GM18868 (cell line): ENCODE measurements around the gene MTAP.
A peak's percentile ranks its signal among the peaks of the same experiment; 100 is the strongest.

Experiments used
- ATAC-seq: cut with Tn5 transposase; IDR thresholded peaks from one replicate; pipeline ENCODE4 v1.9.1; 2021; ENCODE audit warnings: mild to moderate bottlenecking, moderate library complexity; ENCODE audit not compliant: unreplicated experiment

The MTAP gene

DNA sequence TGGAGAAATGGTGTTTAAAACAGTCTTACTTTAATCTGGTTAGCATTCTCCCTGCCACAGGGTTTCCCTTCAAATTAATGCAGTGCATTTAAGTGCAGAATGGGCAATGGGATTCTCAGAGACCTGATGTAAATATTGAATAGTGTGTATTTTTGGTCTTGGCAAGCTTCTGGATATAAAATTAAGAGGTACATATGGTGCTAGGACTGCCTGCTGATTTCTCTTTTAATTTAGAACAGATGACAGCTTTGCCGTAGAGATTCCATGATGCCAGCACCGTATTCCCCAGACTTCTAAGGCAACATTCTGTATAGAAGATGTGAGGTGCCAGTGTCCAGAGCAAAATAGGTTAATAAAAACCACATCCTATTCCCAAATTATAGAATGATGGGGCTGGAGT, 1.9 kb downstream of the MTAP start:
- ATAC-seq, result no peak

DNA sequence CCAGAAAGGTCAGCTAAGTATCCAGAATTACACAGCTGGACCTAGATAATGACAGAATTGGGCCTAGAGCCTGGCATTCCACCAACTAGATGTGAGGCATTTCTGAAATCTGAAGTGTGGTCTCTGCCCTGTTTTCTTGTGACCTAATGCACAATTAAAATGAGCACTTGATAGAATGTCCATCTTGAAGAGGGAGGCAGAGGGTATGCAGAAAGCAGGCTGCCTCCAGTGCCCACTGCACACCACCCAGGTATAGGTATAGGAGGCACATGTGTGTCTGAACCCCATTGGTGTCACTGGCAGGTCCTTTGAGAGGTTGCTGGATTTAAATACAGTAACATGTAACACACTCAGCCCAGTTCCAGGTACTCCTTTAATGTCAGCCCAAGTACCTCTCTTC, 2.4 kb downstream of the MTAP start:
- ATAC-seq, result no peak

DNA sequence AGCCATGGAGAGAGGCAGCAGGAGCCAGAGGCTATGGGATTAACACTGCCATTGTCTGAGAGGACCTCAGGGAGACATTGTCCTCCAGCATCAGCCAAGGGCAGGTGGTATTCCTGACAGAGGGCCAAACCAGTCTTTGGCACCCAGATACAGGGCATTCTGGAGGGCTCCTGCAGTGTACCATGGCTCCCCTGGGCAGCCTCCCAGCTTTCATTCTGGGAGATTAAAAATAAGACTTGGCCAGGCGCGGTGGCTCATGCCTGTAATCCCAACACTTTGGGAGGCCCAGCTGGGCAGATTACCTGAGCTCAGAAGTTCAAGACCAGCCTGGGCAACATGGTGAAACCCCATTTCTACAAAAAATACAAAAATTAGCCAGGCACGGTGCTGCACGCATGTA, 4.2 kb downstream of the MTAP start:
- no peak for ATAC-seq

DNA sequence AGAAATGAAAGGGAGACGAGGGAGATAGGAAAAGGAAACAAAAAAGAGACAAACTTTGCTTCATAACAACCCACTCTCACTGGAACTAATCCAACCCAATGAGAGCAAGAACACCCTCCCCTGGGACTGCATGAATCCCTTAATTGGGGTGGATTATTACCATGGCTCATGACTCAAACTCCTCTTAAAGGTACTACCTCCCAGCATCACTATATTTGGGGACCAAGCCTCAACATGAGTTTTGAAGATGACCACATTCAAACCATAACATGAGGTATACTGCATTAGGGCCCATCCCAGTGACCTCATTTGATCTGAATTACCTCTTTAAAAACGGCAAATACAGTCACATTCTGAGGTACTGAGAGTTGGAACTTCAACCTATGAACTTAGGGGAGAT, 8.0 kb downstream of the MTAP start:
- no peak for ATAC-seq

DNA sequence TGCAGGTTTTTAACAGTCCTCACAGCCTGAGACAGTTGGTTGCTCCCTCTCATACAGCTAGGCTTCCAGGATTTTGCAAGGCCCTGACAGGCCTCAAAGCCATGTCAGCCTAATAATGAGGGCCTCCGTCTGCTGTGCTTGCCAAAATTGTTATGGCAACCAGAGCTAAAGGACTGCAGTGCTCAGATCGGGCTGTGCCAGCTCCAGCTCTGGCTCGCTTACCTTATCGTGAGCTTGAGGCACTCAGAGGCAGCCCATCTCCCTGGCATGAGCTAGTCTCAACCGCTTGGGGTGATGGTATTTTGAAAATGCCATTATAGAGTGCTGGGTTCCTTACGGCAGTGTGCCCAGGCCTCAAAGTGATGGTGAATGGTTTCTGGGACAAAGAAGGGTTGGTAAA, 8.4 kb downstream of the MTAP start:
- no peak for ATAC-seq

DNA sequence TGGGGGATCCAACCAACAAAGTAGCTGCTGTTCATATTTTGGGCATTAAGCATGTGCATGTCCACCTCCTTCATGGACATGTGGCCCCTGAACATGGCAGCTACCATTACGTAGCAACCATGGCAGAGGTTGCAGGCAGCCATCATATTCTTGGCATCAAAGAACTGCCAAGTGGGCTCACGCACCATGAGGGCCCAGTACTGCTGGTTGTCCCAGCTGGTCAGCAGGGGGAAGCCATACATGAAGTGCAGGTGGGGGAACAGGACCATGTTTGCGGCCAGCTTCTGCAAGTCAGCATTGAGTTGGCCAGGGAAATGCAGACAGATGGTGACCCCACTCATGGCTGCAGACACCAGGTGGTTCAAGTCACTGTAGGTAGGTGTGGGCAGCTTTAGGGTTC, 9.5 kb downstream of the MTAP start:
- ATAC-seq, result no peak

DNA sequence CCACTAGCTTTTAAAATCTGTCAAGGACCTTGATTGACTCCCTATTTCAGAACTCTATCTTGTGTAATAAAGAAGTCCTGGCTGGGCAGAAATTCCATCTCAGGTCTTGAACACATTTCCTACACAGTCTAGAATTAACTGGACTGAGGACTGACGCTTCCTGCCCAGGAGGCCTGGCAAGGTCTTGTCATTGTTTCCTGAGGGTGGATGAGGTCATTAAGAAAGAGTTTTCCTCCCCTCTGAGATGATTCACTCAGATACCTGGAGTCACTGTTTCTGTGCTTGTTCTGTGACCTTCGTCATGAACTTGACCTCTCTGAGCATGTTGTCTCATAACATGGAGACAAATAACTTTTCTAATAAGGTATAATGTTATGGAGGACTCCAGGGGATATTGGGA, 10.0 kb downstream of the MTAP start:
- ATAC-seq, result no peak

DNA sequence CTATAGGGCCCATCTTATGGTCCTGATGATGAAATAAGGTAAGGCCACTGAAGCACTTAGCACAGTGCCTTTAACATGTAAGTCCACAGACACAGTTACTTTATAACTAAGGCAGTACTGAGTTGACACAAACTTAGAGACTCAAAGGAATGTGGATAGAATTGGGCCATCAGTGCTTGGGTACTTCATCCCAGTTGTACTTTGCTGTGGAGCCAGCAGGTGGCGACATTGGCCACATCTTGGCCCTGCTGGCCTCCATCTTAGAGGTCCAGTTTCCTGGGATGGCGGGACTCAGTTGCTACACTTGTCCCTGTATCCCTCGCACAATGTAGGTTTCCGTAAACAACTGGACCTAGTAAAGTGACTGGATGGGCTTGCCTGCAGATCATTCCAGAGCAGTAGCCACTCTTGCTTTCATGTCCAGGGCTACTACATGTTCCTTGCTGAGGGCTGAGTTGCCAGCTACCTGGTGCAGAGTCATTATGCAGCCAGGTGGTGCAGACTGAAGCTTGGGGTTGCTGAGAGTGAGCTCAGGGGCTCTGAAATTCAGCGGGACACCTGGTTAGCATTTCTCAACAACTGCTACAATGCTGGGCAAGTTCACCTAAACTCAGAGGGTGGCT, 10.6 kb downstream of the MTAP start:
- ATAC-seq, result peak; percentile 51

DNA sequence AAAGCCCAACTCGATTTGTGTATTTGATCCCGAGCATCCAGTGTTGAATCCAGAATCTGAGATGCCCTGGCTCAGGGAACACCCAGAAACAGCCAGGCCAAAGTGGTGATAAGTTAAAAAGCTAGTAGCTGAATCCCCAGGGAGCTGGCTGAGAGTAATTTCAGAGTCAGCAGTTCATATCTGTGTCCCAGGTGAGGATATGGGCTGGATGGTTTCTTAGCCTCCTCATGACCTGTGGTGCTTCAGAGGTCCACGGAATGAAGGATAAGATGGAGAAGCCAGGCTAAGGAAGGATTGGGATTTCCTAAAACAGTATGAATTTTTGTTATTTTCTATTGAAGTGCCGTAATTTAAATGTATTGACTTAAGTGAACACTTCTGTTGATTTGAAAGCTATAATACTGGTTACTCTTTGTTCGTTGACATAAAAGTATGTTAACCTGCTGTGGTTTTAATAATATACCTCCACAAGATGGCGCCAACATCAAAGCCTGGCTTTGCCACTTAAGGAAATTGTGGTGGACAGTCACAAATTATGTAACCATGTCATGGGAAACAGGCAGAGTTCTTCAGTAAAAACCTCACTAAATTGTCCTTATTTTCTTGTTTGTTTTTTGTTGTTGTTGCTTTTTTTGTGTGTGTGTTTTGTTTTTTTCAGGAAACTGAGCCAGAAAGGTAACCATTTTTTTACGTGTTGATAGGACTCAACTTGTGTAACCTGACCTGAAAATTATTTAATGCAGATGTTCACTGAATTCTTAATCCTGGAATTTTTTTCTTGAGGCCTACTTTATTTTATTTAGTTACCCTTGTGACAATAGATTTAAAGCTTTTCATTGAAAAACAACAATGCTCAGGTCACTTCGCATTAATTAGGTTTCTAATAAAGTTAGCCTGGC, 11.4 kb downstream of the MTAP start:
- ATAC-seq, result peak; percentile 41

DNA sequence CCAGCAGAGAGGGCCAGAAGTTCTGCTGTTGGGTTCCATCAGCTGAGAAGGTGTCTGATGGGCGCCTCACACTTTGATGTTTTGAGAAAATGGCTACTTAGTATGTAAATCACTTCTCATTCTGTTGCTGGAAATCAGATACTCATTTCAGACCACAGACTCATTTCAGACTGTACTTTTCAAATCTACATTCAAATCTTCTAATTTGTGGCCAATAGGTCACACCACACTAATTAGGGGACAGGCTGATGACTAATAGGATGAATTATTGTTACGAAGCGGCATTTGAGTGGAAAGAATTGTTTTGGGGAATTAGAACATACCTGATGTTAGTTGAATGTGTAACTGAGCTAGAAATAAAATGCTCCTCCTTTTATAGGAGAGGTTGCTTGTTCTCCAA, 13.2 kb downstream of the MTAP start:
- no peak for ATAC-seq

DNA sequence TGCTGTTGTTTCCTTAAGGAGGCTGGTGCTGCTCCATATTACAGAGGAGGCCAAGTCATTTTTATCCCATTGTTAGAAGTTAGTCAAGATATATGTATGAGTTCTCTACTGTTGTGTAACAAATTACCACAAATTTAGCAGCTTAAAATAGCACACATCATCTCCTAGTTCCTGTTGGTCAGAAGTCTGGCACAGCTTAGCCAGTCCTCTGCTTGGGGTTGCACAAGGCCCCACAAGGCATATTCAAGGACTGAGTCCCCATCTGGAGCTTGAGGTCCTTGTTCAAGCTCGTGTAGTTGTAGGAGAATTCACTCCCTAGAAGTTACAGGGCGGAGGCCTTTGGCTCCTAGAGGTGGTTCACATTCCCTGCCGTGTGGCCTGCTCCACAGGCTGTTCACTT, 14.7 kb downstream of the MTAP start:
- no peak for ATAC-seq

DNA sequence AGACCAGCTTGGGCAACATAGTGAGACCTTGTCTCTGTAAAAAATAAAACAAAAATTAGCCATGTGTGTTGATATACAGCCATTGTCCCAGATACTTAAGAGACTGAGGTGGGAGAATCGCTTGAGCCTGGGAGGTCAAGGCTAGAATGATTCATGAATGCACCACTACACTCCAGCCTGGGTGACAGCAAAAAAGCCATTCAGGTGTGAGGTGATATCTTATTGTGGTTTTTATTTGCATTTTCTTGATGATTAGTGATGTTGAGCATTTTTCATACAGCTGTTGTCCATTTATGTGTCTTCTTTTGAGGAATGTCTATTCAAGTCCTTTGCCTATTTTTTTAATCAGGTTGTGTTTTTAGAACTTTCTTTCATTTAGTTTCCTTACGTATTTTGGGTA, 23.2 kb downstream of the MTAP start:
- ATAC-seq, result no peak

DNA sequence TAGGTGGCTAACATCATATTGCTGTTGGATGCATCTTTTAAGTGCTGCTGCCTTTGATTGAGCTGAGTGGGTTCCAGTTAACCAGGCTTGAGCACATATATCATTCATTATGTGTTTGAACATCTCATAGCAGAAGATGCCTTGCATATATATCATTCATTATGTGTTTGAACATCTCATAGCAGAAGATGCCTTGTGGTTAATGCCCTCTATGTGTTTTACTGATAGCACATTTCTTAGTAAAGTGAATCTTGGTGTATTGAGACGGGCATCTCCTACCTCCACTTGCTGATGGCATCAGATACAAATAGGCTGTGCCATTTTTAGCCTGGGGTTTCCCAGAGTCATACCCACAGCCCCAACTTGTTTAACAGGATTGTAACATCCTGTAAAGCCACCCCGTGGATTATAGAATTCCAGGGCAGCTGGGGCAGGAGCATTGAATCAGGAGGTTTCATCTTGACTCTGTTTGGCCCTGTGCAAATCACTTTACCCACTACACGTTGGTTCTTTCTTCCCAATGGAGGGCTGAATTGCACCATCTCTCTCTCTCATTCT, 26.5 kb downstream of the MTAP start:
- no peak for ATAC-seq

DNA sequence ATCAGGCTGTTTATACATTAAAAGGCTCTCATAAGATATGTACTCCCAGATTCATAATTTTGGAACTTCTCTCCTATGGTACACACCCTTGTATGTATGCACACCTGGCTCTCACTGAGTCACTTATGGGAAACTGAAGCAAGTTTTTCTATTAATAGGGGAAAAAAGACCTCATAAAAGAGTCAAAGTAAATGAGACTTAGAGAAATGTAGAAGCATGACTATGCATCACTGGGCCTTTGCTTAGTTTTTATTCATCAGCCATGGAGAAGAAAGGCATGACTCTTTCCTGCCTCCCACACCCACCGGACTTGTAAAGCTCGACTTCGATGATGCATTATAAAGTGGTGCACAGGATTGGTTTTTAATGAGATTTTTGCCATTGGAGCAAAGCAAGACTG, 28.2 kb downstream of the MTAP start:
- ATAC-seq, result no peak

DNA sequence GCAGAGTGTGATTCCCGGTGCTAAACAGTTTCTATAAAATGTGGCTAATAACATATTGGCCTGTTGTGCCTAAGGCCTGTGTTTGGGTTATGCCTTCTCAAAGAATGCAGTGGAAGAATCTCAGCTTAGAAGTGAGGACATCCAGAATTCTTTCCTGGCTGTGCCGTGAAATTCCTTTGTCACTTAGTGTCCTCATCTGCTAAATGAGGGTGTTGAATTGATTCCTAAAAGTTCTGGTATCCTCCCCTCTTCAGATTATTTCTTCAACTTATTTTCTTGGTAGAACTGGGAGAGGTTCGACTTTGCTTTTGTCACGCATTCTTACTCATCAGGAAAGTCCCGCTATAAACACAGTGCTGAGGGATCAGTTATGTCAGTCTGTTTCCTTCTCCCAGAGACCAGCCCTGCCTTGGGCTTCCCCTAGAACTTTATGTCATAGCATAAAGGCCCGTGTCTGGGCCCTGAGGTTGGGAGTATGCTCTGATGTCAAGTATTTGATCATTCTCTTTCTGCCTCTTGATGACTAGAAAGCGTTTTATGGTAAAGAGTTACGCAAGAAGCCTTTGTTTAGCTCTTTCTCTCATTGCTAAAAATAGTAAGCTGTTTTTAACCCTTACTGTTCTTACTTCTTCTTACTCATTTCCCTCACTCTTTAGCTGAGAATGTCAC, 29.5 kb downstream of the MTAP start:
- peak; percentile 60 for ATAC-seq

DNA sequence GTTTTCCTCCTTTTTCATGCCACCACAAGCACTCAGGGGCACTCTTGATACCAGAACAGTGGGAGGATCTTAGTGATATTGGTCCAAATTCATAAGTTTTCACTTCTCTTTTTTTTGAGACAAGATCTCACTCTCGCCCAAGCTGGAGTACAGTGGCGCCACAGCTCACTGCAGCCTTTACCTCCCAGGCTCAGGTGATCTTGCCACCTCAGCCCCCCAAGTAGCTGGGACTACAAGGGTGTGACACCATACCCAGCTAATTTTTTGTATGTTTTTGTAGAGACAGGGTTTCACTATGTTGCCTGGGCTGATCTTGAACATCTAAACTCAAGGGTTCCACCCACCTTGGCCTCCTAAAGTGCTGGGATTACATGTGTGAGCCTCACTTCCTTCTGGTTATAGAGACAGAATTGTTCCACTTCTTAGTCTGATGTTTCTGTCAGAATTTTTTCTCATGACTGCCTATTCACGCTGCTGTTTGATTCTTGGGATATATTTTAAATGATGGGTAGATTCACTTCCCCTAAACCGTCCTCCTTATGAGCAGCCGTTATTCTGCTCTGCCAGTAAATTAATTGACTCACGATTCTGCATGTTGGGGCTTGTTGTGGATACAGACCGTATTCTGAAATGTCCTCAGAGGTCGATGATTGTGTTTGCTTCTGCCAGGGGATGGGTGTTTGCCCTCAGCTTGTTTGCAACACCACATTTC, 30.8 kb downstream of the MTAP start:
- peak; percentile 74 for ATAC-seq

DNA sequence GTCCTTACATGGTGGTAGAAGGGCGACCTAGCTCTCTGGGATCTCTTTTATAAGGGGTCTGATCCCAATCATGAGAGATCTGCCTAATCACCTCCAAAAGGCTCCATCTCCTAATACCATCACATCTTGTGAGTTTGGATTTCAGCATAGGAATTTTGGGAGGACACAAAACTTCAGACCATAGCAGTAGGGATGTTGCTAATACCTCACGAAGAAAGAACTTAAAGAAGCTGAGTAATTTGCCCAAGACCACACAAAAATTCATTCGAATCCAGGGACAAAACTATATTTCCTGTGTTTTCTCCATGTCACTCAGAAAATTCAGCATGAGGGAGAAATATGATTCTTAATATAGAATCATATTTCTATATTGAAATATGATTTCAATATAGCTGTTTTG, 32.7 kb downstream of the MTAP start:
- ATAC-seq, result no peak

DNA sequence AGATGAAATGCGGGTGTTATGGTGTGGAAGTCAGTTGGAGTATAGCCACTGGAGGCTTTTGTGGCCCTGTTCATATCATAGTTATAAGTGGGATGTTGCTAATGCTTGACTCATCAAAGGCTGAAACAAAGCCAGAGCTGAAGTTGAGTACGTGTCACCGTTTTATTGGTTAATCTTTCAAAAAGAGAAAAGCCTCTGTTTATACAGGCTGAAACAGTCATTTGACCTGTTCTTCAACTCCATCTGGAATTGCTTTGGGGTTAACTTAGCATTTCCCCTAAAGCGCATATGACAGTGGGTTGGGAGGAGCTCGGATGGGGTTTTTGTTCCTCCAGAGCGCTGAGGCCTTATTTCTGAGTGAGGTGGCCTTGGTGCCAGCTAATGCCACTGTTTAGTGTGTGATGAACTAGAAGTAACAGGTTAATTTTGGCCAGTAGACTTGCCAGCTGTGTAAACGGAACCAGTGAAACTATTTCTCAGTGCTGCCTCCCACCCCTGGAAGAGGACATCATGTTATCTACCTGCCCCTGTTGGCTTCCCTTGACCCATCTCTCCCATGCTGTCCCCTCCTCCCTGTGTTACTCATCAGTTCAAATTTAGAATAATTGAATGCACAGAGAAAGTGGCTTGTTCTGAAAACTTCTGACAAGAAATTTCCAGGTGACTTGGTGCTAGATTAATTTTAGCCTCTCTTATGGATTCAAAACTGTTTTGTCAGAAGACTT, 34.2 kb downstream of the MTAP start:
- no peak for ATAC-seq

DNA sequence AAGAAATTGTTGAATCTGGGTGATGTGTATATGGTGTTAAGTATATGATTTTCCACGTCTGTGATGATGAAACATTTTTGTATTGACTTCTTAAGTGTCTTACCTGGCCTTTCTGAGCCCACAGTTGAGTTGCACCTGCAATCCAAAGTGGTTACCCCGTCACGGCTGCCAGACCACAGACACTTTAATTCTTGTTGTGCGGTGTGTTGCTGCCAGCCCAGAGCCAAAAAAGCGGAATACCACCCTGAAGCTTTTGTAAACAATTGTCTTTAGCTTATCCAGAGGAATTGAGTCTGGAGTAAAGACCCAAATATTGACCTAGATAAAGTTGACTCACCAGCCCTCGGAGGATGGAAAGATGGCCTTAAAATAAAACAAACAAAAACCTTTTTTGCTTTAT, 35.1 kb downstream of the MTAP start:
- no peak for ATAC-seq

DNA sequence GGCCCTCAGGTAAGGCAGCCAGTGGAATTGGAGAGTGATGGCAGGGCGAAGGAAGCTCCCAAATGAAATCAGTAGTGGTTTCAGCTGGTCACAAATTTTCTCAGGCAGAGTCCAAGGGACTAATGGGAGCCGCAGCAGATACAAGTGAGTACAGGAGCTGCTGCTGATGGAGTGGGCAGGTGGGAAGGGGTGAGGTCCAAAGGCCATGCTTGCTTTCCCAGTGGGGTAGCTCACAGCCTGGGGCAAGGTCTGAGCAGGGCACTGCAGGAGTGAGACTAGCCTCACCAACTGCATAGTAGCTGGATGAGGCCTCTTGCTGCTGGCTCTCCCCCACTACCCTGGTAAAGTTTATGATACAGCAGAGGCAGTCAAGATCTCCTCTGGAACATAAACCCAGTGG, 38.2 kb downstream of the MTAP start:
- ATAC-seq, result no peak
